Measurements from ENCODE around the gene ATXN10.
"Not testable (repeated sequence)": the region's sequence is repeated elsewhere in the genome, so short reads cannot be mapped to it uniquely, and the experiment has no call there.

The ATXN10 gene

GRCh38 chr22:45793161-45793560, 121.5 kb downstream of the ATXN10 start:
- DNase-seq = no peak

- no peak for DNase-seq
Measured at GRCh38 chr22:45793892-45794291, 122.3 kb downstream of the ATXN10 start.

GRCh38 chr22:45796009-45796408, 124.4 kb downstream of the ATXN10 start:
- not testable (repeated sequence) for DNase-seq

- no peak for DNase-seq
Measured at GRCh38 chr22:45799291-45799690, 127.7 kb downstream of the ATXN10 start.

GRCh38 chr22:45802054-45802453, 130.4 kb downstream of the ATXN10 start:
- DNase-seq = no peak

GRCh38 chr22:45804319-45804985, 132.8 kb downstream of the ATXN10 start:
- DNase-seq = no peak

GRCh38 chr22:45804986-45805325, 133.3 kb downstream of the ATXN10 start:
- DNase-seq = no peak

- no peak for DNase-seq
Measured at GRCh38 chr22:45805413-45805812, 133.8 kb downstream of the ATXN10 start.

- DNase-seq = no peak
Measured at GRCh38 chr22:45807156-45807915, 135.7 kb downstream of the ATXN10 start.

- DNase-seq = no peak
Measured at GRCh38 chr22:45812910-45813309, 141.3 kb downstream of the ATXN10 start.

GRCh38 chr22:45814198-45814597, 142.6 kb downstream of the ATXN10 start:
- no peak for DNase-seq

GRCh38 chr22:45816776-45817175, 145.1 kb downstream of the ATXN10 start:
- no peak for DNase-seq

- no peak for DNase-seq
Measured at GRCh38 chr22:45817745-45818423, 146.2 kb downstream of the ATXN10 start.

GRCh38 chr22:45818424-45819085, 146.9 kb downstream of the ATXN10 start:
- DNase-seq = no peak

- DNase-seq = no peak
Measured at GRCh38 chr22:45819305-45819704, 147.7 kb downstream of the ATXN10 start.

GRCh38 chr22:45823336-45823735, 151.7 kb downstream of the ATXN10 start:
- DNase-seq = no peak

GRCh38 chr22:45826520-45826919, 154.9 kb downstream of the ATXN10 start:
- no peak for DNase-seq

GRCh38 chr22:45828841-45829240, 157.2 kb downstream of the ATXN10 start:
- no peak for DNase-seq

GRCh38 chr22:45830531-45831245, 159.1 kb downstream of the ATXN10 start:
- no peak for DNase-seq

GRCh38 chr22:45831394-45831793, 159.8 kb downstream of the ATXN10 start:
- DNase-seq = no peak

GRCh38 chr22:45832180-45832579, 160.5 kb downstream of the ATXN10 start:
- DNase-seq = no peak

- no peak for DNase-seq
Measured at GRCh38 chr22:45832959-45833580, 161.4 kb downstream of the ATXN10 start.
